Measurements from ENCODE around the gene KCNMA1.

GRCh38 chr10:77229704-77230103 is 407.9 kb downstream of the KCNMA1 start:
- no peak for TF ChIP-seq CTCF (conservative IDR thresholded peaks at IDR 0.05)
- TF ChIP-seq EZH2 (IDR thresholded peaks at IDR 0.05; ENCODE audit: low read depth) = no peak

Measured in PC-9 (cell line).